Stimulated activated CD8-positive, alpha-beta memory T cell treated with anti-CD3 and anti-CD28 coated beads, Interleukin-15, amount 100 ng/mL, for 4 hours (primary cell): ENCODE measurements around the gene CHPF2.

Experiments used
- DNase-seq, 2 donors: peaks; one replicate each; pipeline ENCODE4 v3.0.0-alpha.2; 2020; ENCODE audit warnings: low read depth in 2 of 2

The CHPF2 gene

DNA sequence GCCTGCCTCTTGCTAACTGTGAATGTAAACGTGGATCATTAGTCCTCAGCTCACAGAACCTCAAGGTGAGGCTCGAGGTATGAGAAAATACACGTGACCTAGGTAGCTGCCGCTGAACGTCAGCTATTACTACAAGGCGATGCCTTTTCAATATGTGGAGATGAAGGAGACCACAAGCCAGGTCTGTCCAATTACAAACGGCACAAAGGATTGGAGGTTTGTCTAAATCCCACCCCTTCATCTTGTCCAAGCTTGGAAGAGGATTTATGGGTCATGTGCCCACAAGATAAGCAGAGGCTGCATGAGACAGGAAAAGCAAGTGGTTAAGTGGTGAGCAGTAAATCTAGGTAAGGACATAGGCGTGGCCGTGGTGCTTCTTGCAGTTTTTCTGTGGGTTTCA, 25.4 kb upstream of the CHPF2 start:
- DNase-seq, result no peak

DNA sequence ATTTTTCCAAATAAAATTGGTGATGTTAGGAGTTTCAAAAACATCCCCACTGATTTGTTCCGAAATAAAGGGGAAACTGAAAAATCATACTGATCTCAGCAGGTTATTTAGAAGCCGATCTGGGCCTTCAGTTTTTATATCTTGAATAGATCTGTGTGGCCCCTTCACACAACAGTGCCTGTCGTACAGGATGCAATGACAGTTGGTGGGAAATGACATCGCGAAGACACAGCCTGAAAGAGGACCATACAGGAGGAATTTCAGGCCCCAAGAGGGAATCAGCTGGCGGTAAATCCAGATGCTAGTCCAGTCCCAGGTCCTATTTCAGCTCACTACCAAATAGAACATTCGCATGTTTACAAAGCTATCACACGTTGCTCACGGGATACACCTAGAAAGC, 25.0 kb upstream of the CHPF2 start:
- no peak for DNase-seq

DNA sequence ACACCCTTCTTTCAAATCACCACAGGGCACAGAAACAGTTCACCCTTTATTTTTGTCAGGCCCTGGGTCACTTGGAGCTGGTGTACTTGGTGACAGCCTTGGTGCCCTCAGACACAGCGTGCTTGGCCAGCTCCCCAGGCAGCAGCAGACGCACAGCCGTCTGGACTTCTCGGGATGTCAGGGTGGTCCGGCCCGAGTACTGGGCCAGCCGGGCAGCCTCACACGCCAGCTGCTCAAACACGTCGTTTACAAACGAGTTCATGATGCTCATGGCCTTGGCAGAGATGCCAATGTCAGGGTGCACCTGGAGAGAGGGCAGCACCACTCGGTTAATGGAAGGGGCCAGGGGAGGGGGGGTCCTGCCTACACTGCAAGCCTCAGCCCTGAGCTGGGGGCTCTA, 24.5 kb upstream of the CHPF2 start:
- DNase-seq, result no peak

DNA sequence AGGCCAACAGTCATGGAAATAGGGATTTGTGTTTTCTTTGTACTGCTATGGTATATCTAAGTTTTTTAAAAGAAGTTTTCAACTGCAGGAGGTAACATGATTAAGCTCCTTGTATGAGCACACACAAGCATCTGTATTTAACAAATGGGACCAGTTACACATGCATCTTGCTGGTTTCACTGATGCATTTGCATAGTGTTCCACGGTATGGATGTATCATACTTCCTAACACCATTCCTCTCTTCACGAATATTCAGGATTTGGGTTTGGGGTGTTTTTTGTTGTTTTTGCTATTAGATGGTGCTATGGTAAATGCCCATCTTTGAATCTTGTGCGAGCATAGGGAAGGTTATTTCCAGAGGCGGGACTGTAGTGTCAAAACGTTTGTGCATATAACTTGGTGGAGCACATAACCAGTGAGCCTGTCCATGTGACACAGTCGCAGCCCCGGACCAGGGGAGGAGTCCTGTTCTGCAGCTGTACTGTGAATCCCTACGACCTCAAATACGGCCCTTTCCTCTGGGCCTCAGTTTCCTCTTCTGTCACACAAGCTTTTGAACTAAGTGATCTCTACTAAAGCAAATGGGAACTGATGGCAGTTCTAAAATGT, 23.9 kb upstream of the CHPF2 start:
- DNase-seq, result no peak

DNA sequence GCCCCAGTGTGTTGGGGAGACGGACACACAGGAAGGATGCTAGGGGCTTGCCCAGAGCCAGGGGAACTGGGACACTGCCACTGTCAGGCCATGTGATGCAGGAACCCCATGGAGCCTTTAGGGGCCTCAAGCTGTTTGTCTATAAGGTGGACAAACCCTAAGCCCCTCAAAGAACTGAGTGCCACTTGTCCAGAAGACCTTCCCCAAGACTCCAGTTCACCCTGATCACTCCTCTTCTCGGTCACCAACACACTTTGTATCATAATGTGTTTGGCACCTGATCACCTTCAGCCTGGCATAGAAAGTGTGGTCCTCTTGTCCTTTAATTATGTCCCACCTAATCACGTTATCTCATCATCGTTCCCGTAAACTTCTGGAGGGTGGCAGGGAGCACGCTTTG, 22.7 kb upstream of the CHPF2 start:
- DNase-seq, result no peak

DNA sequence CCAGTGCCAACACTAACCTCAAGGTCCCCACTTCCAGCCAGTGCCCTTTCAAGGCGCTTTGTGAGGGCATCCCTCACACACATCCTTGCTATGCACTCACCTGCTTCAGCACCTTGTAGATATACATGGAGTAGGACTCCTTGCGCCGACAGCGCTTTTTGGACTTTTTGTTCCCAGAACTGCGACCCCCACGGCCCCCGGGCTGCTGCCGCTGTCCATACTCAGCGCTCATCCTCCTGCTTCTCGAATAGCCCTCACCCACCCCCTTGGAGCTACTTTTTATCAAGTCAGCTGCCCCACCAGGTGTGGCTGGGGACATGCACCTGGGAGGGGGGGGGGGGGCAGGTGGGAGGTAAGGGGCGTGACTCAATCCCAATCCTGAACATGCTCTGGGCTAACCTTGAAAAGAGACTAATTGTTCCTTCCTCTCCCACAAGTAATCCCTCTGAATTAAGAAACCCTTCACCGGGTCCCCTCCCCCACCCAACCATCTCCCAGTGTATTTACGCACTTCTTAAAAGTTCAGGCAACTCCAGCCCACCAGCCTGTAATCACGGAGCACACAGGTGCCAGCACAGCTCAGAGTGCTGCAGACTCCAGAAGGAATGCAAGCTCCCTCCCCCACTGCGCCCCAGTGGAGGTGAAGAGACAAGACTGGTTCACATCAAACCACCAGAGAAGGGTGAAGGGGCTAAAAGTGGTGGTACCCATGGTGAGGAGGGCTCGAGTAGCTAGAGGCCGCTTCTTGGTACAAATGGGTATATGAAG, 22.0 kb upstream of the CHPF2 start, which contains the start of gene H2BK1:
Gene H2BK1 (minus strand): TSS at position 402 of the 768 bp plus-strand sequence. CDS start 170 bp downstream, at position 232.
- DNase-seq, result no peak

DNA sequence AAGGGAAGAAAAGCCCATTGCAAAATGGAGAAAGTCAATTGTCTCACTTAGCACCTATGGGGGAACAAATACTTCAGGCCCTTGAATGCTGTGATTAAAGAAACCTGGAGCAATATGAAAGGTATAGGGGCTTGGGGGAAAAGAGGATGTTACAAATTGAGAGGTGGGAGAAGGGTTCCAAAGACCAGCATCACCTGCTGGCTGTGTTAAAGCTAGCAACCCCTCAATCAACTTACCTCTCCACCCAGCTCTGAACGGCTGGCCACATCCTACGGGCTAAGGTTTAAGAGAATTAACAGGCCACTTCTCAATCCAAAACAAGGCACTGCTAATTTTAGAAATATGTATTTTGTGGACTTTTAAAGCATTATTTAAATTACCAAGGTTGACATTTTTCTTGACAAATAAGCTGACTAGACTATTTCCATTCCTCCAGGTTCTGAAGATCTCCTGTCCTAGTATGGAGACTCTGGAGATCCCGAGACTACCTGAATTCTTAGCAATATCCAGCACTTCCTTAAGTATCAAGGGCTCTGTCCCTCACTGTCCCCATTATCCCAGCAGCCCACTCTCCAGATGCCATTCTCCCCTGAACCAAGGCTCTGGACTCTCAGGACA, 21.0 kb upstream of the CHPF2 start:
- no peak for DNase-seq

DNA sequence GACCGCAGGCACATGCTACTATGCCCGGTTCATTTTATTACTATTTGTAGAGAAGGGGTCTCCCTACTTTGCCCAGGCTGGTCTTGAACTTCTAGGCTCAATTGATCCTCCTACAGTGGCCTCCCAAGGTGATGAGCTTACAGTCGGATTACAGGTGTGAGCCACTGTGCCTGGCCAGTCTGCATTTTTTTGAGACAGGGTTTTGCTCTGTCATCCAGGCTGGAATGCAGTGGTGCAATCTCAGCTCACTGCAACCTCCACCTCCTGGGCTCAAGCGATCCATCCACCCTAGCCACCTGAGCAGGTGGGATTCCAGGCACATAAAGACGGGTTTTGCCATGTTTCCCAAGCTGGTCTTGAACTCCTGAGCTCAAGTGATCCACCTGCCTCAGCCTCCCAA, 19.7 kb upstream of the CHPF2 start:
- no peak for DNase-seq

DNA sequence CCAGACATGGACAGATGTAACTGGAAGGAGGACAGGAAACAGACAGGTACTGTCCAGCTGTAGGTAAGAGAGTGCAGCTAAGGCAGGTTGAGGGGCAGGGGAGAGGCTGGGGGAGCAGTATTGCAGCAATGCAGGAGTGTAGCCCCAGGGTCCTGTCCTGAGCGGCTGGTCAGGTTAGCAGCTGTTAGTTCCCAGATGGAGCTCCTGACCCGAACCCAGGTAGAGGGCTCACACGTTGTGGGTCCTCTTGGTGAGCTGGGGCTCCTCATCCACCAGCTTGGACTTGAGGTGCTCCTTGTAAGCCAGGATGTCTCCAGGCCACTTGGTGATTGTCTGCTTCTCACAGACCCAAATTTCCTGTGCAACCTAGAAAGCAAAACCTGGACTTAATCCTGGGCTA, 18.5 kb upstream of the CHPF2 start:
- DNase-seq, result no peak

DNA sequence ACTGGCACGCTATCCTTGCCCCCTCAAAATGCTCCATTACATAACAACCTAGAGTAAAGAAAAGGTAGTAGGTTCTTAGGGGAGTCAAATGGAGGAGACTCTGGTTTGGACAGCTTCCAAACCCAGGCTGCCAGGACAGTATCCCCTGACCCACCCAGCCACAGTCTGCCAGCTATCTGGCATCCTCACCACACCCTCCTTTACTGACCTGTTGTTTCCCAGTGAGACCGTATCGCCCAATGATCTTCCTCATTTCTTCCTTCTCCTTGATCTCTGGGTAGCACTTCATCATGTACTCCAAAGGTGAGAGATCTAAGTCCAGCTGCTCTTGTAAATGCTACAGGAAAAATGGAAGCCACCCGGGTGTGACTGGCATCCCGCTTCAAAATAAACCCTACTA, 16.9 kb upstream of the CHPF2 start:
- no peak for DNase-seq

DNA sequence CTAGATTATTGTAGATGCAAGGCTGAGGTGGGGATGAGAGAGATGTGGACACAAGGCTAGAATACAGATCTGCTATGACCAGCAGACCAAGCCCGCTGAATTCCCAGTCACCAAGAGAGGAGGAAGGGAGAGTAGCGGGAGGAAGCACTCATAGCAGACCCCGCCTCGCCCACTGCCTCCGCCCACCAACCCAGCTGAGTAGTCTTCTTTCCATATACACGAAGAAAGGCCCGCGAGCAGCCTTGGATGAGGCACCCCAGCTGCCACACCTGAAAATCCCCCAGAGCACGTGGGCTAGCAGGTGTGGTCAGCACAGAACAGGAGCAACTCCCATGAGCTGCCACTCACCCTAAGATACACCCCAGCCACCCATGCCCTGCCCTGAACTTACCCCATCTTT, 14.1 kb upstream of the CHPF2 start:
- DNase-seq, result no peak

DNA sequence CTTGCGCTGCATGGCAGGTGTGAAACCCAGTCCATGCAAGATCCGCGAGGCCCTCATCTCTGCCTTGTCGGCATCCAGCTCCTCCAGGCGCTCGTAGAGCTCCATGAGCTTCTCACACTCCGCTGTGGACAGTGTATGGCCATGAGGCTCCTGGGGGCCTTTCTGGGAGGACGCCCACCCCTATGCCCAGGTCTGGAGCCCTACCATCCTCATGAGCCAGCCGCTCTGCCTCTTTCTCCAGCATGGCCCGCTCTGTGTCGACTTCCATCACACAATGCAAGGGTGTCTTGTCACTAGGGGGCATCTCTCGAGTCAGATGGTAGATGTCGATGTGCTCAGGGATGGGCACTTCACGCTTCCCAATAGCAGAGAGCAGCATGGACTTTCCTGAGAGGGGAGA, 8.6 kb upstream of the CHPF2 start:
- DNase-seq, result no peak

DNA sequence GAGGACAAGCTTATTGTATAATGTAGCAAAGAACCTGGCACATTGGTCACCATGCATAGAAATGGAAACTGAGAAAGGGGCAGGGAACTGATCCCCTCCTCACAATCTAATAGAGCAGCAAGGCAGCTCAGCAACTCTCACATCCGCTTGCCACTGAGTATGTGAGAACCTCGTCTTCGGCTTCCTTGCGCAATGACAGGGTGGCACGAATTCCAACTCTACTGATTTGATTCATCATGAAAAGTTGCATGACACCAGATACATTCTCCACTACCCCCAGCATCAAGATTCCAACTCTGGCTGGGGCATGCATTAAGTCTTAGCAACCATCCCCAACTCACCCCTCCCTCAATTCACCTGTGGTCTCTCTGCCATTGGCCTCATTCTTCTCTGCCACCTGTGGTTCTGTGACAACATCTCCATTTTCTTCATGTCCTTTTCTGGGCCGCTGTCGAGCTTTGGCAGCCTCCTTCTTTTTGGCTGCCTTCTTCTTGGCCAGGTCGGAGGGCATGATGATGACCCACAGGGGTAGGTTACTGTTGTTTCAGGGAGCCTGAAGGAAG, 6.3 kb upstream of the CHPF2 start:
- DNase-seq, result no peak

DNA sequence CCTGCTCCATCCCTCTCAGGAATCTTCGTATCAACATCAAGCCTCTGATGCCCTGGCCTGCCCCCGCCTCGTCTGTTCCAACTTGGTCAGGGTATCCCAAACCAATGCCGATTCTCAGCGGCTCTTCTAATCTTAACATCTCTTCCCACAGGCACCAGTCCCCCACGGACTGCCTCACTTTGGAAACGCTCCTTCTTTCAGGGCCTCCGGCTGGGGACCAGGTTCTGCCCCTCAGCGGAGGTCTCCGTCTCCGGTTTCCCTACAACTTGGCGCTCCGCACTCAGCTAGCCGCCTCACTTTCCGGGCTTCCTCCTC, 5.8 kb upstream of the CHPF2 start:
- no peak for DNase-seq

DNA sequence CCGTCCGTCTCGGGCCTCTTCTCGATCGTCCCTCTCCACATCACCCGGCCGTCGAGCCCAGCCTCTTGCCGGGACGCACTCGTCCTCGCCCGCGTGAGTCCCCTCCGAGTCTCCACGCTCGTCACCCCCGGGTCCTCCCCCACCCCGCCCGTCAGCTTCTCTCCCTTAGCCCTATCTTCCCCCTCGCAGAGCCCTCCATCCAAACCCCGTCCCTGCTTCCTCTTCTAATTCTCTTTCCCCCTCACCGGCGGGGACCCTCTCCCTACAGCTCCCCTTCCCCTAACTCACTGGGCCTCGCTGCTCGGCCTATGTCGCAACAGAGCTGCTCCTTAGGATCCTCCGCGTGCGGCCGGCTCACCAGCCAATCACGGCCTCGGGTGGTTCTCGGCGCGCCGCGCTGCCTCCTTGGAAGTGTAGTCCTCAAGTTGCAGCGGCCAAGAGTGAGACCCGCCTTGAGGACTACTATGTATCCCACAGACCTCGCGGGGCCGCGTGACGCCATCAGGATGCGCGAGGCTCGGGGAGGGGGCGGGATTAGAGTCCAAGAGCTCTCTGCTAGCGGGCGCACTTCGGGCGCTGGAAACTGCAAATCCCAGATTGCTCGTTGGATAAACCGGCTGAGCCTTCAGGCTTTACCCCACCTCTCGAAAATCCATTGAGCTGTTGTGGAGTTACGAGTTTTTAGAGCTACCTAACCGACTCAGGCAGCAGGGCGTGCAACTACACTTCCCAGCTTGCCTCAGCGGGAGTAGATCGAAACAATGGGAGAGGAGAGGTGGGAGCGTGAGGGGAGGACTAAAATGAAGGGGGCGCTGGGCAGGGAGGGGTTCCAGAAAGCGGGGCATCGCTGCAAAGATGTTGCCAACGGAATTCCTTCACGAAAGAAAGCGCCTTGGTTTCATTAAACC, 5.2 kb upstream of the CHPF2 start, which contains the start of gene ABCF2:
Gene ABCF2 (minus strand): TSS at position 331 of the 908 bp plus-strand sequence. CDS start 747 bp downstream, outside the sequence.
- peak; percentile 96 to 98 for DNase-seq

DNA sequence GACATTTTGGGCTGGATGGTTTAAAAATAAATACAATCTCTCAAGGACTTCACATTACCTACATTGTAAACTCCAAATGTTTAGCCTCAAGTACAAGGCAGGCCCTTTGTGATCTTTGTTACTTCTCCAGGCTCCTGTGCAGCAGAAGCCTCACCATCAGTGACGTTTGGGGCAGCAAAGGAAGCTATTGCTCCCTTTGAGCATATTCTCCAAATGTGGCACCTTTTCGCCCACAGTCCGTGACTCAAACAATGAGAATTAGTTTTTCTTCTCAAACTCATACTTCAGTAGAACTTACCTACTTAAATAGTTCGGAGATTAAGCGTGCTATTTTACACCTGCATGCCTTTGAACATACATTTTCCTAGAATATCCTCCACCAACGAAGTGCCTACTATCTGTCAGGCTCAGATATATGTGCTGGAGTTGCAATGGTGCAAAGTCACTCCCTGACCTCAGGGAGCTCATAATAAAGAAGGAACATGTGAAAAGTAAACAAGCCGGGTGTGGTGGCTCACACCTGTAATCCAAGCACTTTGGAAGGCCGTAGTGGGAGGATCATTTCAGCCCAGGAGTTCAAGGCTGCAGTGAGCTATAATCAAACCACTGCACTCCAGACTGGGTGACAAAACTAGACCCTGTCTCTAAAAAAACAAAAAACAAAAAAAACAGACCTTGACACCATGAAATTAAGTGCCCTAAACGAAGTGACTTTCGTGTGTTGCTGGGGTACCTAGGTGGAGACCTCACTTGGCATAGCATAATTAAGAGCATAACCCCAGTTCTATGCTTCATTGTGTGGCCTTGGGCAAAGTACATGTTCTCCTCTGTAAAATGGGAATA, 4.0 kb upstream of the CHPF2 start:
- no peak for DNase-seq

DNA sequence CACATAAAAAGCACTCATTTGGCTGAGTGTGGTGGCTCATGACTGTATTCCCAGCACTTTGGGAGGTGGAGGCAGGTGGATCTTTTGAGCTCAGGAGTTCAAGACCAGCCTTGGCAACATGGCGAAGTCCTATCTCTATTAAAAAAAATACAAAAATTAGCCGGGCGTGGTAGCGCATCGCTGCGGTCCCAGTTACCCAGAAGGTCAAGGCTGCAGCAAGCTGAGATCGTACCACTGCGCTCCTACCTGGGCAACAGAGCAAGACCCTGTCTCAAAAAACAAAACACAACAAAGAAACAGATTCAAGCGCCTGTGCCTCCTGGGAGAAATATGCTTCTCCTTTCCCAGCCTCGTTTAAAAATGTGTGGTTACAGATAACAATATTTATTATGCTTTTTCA, 3.0 kb upstream of the CHPF2 start:
- DNase-seq, result no peak

DNA sequence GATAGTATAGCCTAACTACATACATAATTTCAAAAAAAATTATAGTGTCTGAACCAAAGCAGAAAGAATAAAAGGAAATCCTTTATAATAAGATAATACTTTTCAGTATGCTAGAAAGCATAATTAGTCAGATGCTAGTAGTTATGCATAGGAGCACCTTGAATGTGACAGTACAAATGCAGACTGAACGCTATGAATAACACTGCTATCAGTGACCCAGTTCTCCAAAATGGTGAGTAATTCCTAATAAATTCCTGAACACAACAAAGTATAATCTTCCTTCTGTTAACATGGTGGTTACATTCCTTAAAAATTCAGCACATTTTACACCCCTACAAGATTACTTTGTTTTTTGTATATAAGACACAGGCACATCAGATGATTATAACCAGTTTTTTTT, 1.2 kb upstream of the CHPF2 start:
- no peak for DNase-seq

DNA sequence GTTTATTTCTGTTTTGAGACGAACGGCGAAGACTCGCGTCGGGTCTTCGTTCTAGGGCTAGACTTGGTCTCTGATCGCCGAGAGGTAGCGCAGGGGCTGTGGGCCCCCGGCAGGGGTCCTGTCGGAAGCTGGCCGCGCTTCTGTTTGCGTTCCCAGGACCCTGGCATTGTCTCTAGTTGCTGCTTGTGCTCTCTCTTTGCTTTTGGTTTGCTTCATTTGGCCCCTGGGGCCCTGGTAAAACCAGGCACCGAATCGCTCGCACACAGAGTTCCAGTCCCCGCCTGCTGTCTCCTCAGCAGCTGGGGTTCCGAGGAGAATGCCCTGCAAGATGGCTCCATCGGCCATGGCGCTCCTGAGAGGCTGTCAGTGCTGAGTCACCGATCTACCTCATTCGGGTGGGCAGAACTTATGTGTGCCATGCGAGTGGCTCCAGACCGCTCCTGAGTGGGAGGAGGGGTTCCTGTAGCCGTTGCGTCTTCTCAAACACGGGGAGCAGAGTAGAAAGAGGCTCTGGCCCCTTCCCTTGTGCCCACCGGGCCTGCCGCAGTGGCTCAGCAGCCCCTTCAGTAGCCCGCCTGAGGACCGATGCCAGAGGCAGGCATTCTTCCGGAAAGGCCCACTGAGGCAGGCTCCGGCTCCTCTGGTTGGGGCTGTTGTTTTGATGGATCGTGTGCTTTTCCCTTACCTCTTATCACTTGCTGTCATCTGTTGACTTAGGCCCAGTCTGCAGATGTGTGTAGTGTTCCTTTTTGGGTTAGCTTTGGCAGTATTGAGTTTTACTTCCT, 826 bp downstream of the CHPF2 start:
- DNase-seq, result peak; percentile 56 to 73

DNA sequence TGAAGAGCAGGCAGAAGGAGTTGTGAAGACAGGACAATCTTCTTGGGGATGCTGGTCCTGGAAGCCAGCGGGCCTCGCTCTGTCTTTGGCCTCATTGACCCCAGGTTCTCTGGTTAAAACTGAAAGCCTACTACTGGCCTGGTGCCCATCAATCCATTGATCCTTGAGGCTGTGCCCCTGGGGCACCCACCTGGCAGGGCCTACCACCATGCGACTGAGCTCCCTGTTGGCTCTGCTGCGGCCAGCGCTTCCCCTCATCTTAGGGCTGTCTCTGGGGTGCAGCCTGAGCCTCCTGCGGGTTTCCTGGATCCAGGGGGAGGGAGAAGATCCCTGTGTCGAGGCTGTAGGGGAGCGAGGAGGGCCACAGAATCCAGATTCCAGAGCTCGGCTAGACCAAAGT, 1.5 kb downstream of the CHPF2 start:
- no peak for DNase-seq
